Measurements from ENCODE around the gene MCEE.

The MCEE gene

GRCh38 chr2:71064110-71064611, 65.9 kb downstream of the MCEE start:
- DNase-seq (ENCODE audit: extremely low spot score), result peak; percentile 51
- ChIA-PET POLR2A (no interaction called here), CTCF (interaction anchor here (1.4 kb wide), 1 partner anchor 14 kb away, joined by 3 read pairs; no protein-coding TSS in a partner anchor)
- no peak for TF ChIP-seq CTCF (IDR thresholded peaks at IDR 0.05; ENCODE audit: control extremely low read depth, extremely low read depth, low read depth, missing control alignments)

GRCh38 chr2:71063216-71063615, 66.8 kb downstream of the MCEE start:
- TF ChIP-seq CTCF (IDR thresholded peaks at IDR 0.05; ENCODE audit: control extremely low read depth, extremely low read depth, low read depth, missing control alignments), result no peak
- ChIA-PET POLR2A (no interaction called here), CTCF (interaction anchor here (1.6 kb wide), 1 partner anchor 8 kb away, joined by 4 read pairs; no protein-coding TSS in a partner anchor)
- DNase-seq (ENCODE audit: extremely low spot score), result peak; percentile 29

GRCh38 chr2:71060871-71061270, 69.2 kb downstream of the MCEE start:
- CTCF ChIA-PET, result interaction anchor here (0.8 to 2.3 kb wide), 6 partner anchors 7 to 94 kb away, joined by 3 to 7 read pairs (median 5); partner anchors contain the start of gene NAGK
- POLR2A ChIA-PET, result no interaction called here
- peak; percentile 4 for DNase-seq (ENCODE audit: extremely low spot score)
- no peak for TF ChIP-seq CTCF (IDR thresholded peaks at IDR 0.05; ENCODE audit: control extremely low read depth, extremely low read depth, low read depth, missing control alignments)

- DNase-seq (ENCODE audit: extremely low spot score), result no peak
- POLR2A ChIA-PET, result no interaction called here
- no peak for TF ChIP-seq CTCF (IDR thresholded peaks at IDR 0.05; ENCODE audit: control extremely low read depth, extremely low read depth, low read depth, missing control alignments)
- CTCF ChIA-PET, result interaction anchor here (1.4 to 2.3 kb wide), 7 partner anchors 8 to 95 kb away, joined by 3 to 7 read pairs (median 5); partner anchors contain the start of gene NAGK
These were observed 69.8 kb downstream of the MCEE start for GRCh38 chr2:71060211-71060610.

Measured in GM10248 (cell line).